Neural progenitor cell (in vitro differentiated cells): Measurements from ENCODE around the gene DDI1. TPM values are rescaled to one million over a fixed set of nuclear protein-coding genes. Genes with fewer than 3 reads are reported as not detected.

ENCODE experiments used
- DNase-seq: peaks from one replicate; pipeline ENCODE4 v3.0.0-alpha.2; 2016; ENCODE audit warnings: low spot score
- H2AFZ ChIP-seq: fragments of 200-600 bp; sonication (generic); replicated peaks from 2 replicates; pipeline ENCODE4 v1.6.1; 2016; ENCODE audit warnings: antibody characterized with exemption
- H3F3A ChIP-seq: fragments of 200-600 bp; sonication (generic); 2 replicates; pipeline ENCODE4 v1.6.1; 2016; ENCODE audit warnings: antibody characterized with exemption, low read depth
- H3K27ac ChIP-seq: fragments of 200-600 bp; sonication (generic); 2 replicates; pipeline ENCODE4 v1.5.1; 2016; ENCODE audit warnings: mild to moderate bottlenecking
- H3K27me3 ChIP-seq: fragments of 200-600 bp; sonication (generic); 2 replicates; pipeline ENCODE4 v1.6.1; 2016; ENCODE audit warnings: mild to moderate bottlenecking, moderate library complexity
- H3K36me3 ChIP-seq: fragments of 200-600 bp; sonication (generic); 2 replicates; pipeline ENCODE4 v1.5.1; 2016
- H3K4me1 ChIP-seq: fragments of 200-600 bp; sonication (generic); 2 replicates; pipeline ENCODE4 v1.6.1; 2016; ENCODE audit warnings: mixed run types
- H3K4me2 ChIP-seq: fragments of 200-600 bp; sonication (generic); 2 replicates; pipeline ENCODE4 v1.6.1; 2016
- H3K4me3 ChIP-seq: fragments of 200-600 bp; sonication (generic); 2 replicates; pipeline ENCODE4 v1.5.1; 2016
- H3K79me2 ChIP-seq: fragments of 200-600 bp; sonication (generic); 2 replicates; pipeline ENCODE4 v1.6.1; 2016; ENCODE audit warnings: low read depth
- H3K9ac ChIP-seq: fragments of 200-600 bp; sonication (generic); 2 replicates; pipeline ENCODE4 v1.6.1; 2016
- H3K9me3 ChIP-seq: fragments of 200-600 bp; sonication (generic); 2 replicates; pipeline ENCODE4 v1.5.1; 2016; ENCODE audit warnings: low read depth
- H4K20me1 ChIP-seq: fragments of 200-600 bp; sonication (generic); 2 replicates; pipeline ENCODE4 v1.6.1; 2016; ENCODE audit warnings: low read depth
- H3K27ac Mint-ChIP-seq: 3 replicates; pipeline ENCODE4 v1.8.0; 2021; ENCODE audit warnings: mixed read lengths
- H3K27me3 Mint-ChIP-seq: 2 replicates; pipeline ENCODE4 v1.8.0; 2022; ENCODE audit warnings: low read depth, mild to moderate bottlenecking, inconsistent platforms, moderate library complexity, mixed read lengths; ENCODE audit not compliant: insufficient read depth
- H3K36me3 Mint-ChIP-seq: 3 replicates; pipeline ENCODE4 v1.8.0; 2021; ENCODE audit warnings: mixed read lengths
- H3K4me1 Mint-ChIP-seq: 3 replicates; pipeline ENCODE4 v1.8.0; 2021; ENCODE audit warnings: mixed read lengths
- H3K4me3 Mint-ChIP-seq: 3 replicates; pipeline ENCODE4 v1.8.0; 2021; ENCODE audit warnings: mild to moderate bottlenecking, moderate library complexity, mixed read lengths
- H3K9me3 Mint-ChIP-seq: 3 replicates; pipeline ENCODE4 v1.8.0; 2020; ENCODE audit warnings: mixed read lengths
- CTCF ChIP-seq: fragments of 200-600 bp; sonication (generic); IDR thresholded peaks from 2 replicates; pipeline ENCODE4 v1.5.1; 2017; ENCODE audit warnings: antibody characterized with exemption, mild to moderate bottlenecking
- EZH2 ChIP-seq: fragments of 200-600 bp; sonication (generic); IDR thresholded peaks from 2 replicates; pipeline ENCODE4 v1.6.1; 2017; ENCODE audit warnings: antibody characterized with exemption, mild to moderate bottlenecking, moderate library complexity
- EZH2phosphoT487 ChIP-seq: fragments of 200-600 bp; sonication (generic); IDR thresholded peaks from 2 replicates; pipeline ENCODE4 v1.6.1; 2017; ENCODE audit warnings: antibody characterized with exemption
- total RNA-seq: library from RNA; depleted of rRNA; stranded (reverse); fragments of >200 nt; gene quantifications from 2 replicates; pipeline ENCODE4 v1.2.3, GENCODE V29; 2015; ENCODE audit warnings: low replicate concordance

The DDI1 gene
- total RNA-seq, 1 donor from 2014 or later = not detected

GRCh38 chr11:104036995-104037394, 555 bp downstream of the DDI1 start:
- H3K9ac ChIP-seq = no peak overlapping the region
- no peaks in the 10 kb centered on the region for H3K36me3 Mint-ChIP-seq
- H3K36me3 ChIP-seq = no peaks in the 10 kb centered on the region
- no peaks in the 10 kb centered on the region for H3F3A ChIP-seq
- TF ChIP-seq EZH2 (no peak), CTCF (no peak), EZH2phosphoT487 (no peak)
- H3K79me2 ChIP-seq = no peaks in the 10 kb centered on the region
- H3K4me3 ChIP-seq = no peak overlapping the region
- no peak for DNase-seq
- H3K27me3 Mint-ChIP-seq = peaks cover 3% of the 10 kb centered on the region
- peaks cover 6% of the 10 kb centered on the region for H3K9me3 Mint-ChIP-seq
- H4K20me1 ChIP-seq = no peaks in the 10 kb centered on the region
- H3K4me1 Mint-ChIP-seq = no peaks in the 10 kb centered on the region
- no peaks in the 10 kb centered on the region for H3K4me1 ChIP-seq
- no peak overlapping the region for H3K27ac ChIP-seq
- H3K27ac Mint-ChIP-seq = no peak overlapping the region
- no peak overlapping the region for H3K4me3 Mint-ChIP-seq
- H3K4me2 ChIP-seq = no peak overlapping the region
- no peaks in the 10 kb centered on the region for H3K27me3 ChIP-seq
- no peak overlapping the region for H2AFZ ChIP-seq
- H3K9me3 ChIP-seq = no peaks in the 10 kb centered on the region

- Histone ChIP-seq H3K4me1 (no peaks in the 10 kb centered on the region), H3K4me2 (no peak overlapping the region), H3K27ac (no peak overlapping the region), H3K9ac (no peak overlapping the region), H3K27me3 (no peaks in the 10 kb centered on the region), H3K36me3 (no peaks in the 10 kb centered on the region), H3K79me2 (no peaks in the 10 kb centered on the region), H3K4me3 (no peak overlapping the region), H4K20me1 (no peaks in the 10 kb centered on the region), H2AFZ (no peak overlapping the region), H3K9me3 (no peaks in the 10 kb centered on the region), H3F3A (no peaks in the 10 kb centered on the region)
- DNase-seq = no peak
- no peak overlapping the region for H3K4me3 Mint-ChIP-seq
- no peaks in the 10 kb centered on the region for H3K36me3 Mint-ChIP-seq
- H3K27me3 Mint-ChIP-seq = no peaks in the 10 kb centered on the region
- TF ChIP-seq EZH2 (no peak), CTCF (no peak), EZH2phosphoT487 (no peak)
- peaks cover 7% of the 10 kb centered on the region for H3K4me1 Mint-ChIP-seq
- H3K27ac Mint-ChIP-seq = no peak overlapping the region
- peaks cover 6% of the 10 kb centered on the region for H3K9me3 Mint-ChIP-seq
Measured at GRCh38 chr11:104041792-104042191, 5.4 kb downstream of the DDI1 start.

GRCh38 chr11:104043142-104043541, 6.7 kb downstream of the DDI1 start:
- Histone ChIP-seq H3K4me3 (no peak overlapping the region), H3F3A (no peaks in the 10 kb centered on the region), H2AFZ (no peak overlapping the region), H3K4me1 (no peaks in the 10 kb centered on the region), H4K20me1 (no peaks in the 10 kb centered on the region), H3K9ac (no peak overlapping the region), H3K27me3 (no peaks in the 10 kb centered on the region), H3K36me3 (no peaks in the 10 kb centered on the region), H3K27ac (no peak overlapping the region), H3K4me2 (no peak overlapping the region), H3K79me2 (no peaks in the 10 kb centered on the region), H3K9me3 (no peaks in the 10 kb centered on the region)
- Mint-ChIP-seq H3K36me3 (no peaks in the 10 kb centered on the region), H3K27ac (peak overlapping the region; percentile 85), H3K4me1 (peaks cover 7% of the 10 kb centered on the region), H3K4me3 (no peak overlapping the region), H3K27me3 (no peaks in the 10 kb centered on the region), H3K9me3 (no peaks in the 10 kb centered on the region)
- no peak for TF ChIP-seq EZH2phosphoT487
- TF ChIP-seq CTCF = no peak
- TF ChIP-seq EZH2 = no peak
- DNase-seq = no peak
